HG03520 (cell line): ENCODE data around the gene OTOG.

Source experiments
- ATAC-seq: cut with Tn5 transposase; IDR thresholded peaks from one replicate; pipeline ENCODE4 v1.9.1; 2021; ENCODE audit warnings: mild to moderate bottlenecking, moderate library complexity; ENCODE audit not compliant: unreplicated experiment

OTOG gene

GRCh38 chr11:17559341-17560087 is 12.5 kb downstream of the OTOG start:
- ATAC-seq = no peak

DNA sequence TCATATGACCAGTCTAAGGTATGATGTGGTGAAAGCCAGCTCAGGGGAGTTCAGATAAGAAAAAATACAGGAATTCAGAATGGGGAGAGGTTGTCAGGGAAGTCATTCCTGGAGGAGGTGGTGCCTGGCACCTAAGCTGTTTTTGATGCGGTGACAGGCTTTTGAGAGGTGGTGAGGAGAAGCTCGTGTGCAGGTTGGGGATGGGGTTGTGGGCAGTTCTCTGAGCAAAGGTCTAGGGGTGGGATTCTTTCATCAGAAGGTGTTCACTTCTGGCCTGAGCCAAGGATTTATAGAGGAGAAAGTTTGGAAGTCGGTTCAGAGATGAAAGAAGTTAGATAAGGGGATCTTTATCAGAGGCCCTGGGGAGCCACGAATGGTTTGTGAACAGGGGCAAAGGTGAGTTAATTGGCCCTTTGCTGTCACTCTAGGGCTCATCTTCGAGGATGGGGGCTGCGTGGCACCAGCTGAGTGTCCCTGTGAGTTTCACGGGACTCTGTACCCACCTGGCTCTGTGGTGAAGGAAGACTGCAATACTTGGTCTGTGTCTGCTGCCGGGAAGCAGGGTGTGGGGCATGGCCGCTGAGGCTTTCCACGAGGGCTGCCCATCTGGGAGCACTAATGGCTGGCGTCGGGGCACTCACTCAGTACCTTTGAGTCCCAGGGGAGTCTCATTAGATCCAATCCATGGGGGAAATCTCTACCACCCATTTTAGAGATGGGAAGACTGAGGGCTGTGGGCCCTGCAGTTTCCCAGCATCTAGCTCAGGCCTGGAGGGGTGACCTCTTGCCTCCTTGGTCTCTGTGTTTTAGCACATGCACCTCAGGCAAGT is 13.4 kb downstream of the OTOG start:
- ATAC-seq = no peak

GRCh38 chr11:17561111-17561415 is 14.0 kb downstream of the OTOG start:
- ATAC-seq = no peak

GRCh38 chr11:17561526-17561925 is 14.5 kb downstream of the OTOG start:
- ATAC-seq = no peak

- no peak for ATAC-seq
These were observed 16.2 kb downstream of the OTOG start for GRCh38 chr11:17563231-17563646.

DNA sequence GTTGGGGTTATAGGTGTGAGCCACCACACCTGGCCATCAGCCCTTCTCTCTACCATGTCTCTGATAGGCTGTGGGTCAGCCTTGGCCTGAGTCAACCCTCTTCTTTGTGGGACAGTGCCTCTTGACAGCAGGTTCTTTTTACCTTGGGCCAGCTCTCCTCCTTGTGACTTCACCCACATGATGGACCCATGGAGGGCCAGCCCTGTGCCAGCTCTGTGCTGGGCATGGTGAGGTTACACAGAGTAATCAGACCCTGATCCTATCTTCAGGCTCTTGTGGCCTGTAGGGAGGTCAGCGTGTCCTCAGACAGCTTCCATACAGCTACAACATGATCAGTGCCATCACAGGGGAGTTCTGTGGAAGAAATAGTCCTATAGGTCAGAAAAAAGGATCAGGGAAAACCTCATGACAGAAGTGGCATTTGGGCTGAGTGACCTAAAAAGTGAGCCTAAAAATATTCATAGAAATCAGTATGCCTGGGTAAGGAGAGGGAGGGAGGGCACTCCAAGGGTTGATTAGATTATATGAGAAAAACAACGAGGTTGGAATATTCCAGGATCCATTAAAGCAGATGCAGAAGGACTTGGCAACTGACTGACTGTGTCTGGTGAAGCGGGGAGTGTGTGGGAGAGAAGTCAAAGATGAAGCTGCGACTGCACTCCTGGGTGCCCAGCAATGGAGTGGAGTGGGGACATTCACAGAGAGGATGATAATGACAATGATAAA is 17.1 kb downstream of the OTOG start:
- ATAC-seq = no peak

- no peak for ATAC-seq
These were observed 17.6 kb downstream of the OTOG start for GRCh38 chr11:17564687-17565042.

DNA sequence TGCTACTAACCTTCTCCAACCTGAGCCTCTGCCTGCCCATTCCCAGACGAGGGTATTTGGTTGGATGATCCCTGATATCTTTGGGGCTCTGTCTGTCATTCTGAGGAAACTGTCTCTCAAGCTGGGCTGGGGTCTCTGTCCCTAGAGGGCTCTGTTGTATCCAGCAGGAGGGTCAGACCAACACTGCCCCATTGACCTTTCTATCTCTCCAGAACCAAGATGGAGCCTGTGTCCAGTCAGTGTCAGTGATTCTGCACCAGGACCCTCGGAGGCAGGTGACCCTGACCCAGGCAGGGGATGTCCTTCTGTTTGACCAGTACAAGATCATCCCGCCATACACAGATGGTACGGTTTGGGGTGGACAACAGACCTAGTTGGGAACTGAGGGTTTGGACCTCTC is 21.9 kb downstream of the OTOG start:
- ATAC-seq = no peak

DNA sequence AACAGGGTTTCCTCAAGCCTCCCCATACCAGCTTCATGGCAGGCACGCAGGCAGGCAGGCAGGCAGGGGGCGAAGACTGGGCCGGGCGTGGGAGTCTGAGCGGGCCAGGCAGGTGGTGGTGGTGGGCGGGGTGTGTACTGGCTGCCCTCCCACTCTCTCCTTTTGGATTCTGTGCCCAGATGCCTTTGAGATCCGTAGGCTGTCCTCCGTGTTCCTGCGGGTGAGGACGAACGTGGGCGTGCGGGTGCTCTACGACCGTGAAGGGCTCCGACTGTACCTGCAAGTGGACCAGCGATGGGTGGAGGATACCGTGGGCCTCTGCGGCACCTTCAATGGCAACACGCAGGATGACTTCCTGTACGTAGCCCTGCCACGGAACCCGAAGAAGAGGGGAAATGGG is 23.0 kb downstream of the OTOG start:
- no peak for ATAC-seq

GRCh38 chr11:17571431-17572358 is 24.6 kb downstream of the OTOG start:
- ATAC-seq = no peak

- no peak for ATAC-seq
These were observed 25.3 kb downstream of the OTOG start for GRCh38 chr11:17572359-17572690.

DNA sequence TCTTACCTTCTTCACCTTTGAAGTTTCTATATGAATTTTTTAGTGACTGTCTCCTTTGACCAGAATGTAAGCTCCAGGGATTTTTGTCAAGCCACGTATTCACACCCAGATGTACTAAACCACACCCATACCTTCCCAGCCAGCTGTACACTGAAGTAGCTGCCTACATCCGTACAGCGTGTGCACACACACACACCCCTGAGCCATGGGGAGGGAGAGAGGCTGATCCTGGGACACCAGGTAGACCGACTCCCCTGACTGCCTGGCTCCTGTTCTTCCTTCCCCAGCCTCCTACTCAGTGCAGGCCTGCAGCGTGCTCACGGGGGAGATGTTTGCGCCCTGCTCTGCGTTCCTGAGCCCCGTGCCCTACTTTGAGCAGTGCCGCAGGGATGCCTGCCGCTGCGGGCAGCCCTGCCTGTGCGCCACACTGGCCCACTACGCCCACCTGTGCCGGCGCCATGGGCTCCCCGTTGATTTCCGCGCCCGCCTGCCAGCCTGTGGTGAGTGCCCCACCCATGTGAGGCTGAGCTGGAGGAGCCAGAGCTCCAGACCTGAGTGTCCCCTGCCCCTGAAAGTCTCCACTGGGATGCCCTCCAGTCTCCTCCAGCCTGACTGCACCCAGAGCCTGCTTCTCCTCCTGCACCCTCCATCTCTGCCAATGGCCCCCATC is 25.9 kb downstream of the OTOG start:
- no peak for ATAC-seq

DNA sequence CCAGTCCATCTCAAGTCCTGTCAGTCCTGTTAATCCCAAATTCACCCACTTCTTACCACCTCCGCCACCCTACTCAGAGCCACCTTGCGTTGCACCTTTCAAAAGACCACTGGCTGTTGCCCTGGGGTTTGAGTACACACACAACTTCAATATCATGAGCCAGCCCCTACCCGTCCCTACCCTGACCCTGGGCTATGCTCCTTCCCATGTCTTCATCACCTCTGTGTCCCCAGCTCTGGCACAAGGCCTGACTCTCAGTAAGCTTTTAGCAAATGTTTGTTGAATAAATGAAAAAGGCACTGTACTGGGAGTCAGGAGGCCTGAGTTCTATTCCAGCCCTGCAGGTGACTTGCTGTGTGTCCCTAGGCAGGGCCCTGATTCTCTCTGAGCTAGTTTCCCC is 26.5 kb downstream of the OTOG start:
- no peak for ATAC-seq

GRCh38 chr11:17574141-17575091 is 27.4 kb downstream of the OTOG start:
- ATAC-seq = no peak

GRCh38 chr11:17575431-17576425 is 28.7 kb downstream of the OTOG start:
- no peak for ATAC-seq

GRCh38 chr11:17578296-17578695 is 31.2 kb downstream of the OTOG start:
- ATAC-seq = no peak

- ATAC-seq = no peak
These were observed 31.9 kb downstream of the OTOG start for GRCh38 chr11:17578958-17579357.

DNA sequence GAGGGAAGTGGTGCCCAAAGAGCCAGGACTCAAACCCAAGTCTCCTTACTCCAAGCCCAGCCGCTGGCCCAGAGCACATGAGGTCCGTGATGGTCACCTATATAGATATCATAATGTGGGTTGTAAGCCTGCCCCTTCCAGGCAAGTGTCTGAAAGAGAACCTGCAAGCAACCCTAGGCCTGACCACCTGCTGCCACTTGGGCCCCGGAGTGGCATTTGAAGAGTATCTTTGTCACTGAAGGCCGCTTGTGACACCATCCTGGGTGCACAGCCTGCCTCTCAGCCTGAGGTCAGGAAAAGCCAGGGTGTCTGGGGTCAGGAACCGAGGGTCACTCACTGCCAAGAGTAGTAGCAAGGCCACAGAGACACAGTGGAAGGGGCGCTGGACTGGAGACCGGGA is 32.4 kb downstream of the OTOG start:
- no peak for ATAC-seq
